ENCODE measurements around the gene LAMA1.

Gene LAMA1

GRCh38 chr18:7158216-7158615 lies 40.6 kb upstream of the LAMA1 start:
- Histone ChIP-seq H2AFZ (no peak overlapping the region), H3K4me2 (ENCODE audit: low read length) (no peak overlapping the region), H3K36me3 (ENCODE audit: control insufficient read depth, insufficient read depth, low read length) (no peaks in the 10 kb centered on the region), H3K9ac (no peak overlapping the region), H3K4me1 (no peaks in the 10 kb centered on the region), H3K79me2 (no peaks in the 10 kb centered on the region), H3K4me3 (ENCODE audit: low read depth, low read length) (no peak overlapping the region), H3K27ac (no peak overlapping the region), H3K9me3 (ENCODE audit: control insufficient read depth, low read length) (no peaks in the 10 kb centered on the region), H3K27me3 (ENCODE audit: control insufficient read depth, insufficient read depth, low read length) (no peaks in the 10 kb centered on the region)
- TF ChIP-seq CTCF (IDR thresholded peaks at IDR 0.05), result no peak

- no peak overlapping the region for H3K27ac ChIP-seq
- H3K36me3 ChIP-seq (ENCODE audit: control insufficient read depth, insufficient read depth, low read length), result no peaks in the 10 kb centered on the region
- TF ChIP-seq CTCF (IDR thresholded peaks at IDR 0.05), result no peak
- H3K9ac ChIP-seq, result no peak overlapping the region
- H3K27me3 ChIP-seq (ENCODE audit: control insufficient read depth, insufficient read depth, low read length), result no peaks in the 10 kb centered on the region
- no peak overlapping the region for H2AFZ ChIP-seq
- H3K4me1 ChIP-seq, result no peaks in the 10 kb centered on the region
- no peaks in the 10 kb centered on the region for H3K79me2 ChIP-seq
- H3K4me2 ChIP-seq (ENCODE audit: low read length), result no peak overlapping the region
- no peak overlapping the region for H3K4me3 ChIP-seq (ENCODE audit: low read depth, low read length)
- H3K9me3 ChIP-seq (ENCODE audit: control insufficient read depth, low read length), result no peaks in the 10 kb centered on the region
Measured at GRCh38 chr18:7157760-7158159, 40.2 kb upstream of the LAMA1 start.

- Histone ChIP-seq H2AFZ (no peak overlapping the region), H3K27me3 (ENCODE audit: control insufficient read depth, insufficient read depth, low read length) (no peaks in the 10 kb centered on the region), H3K9me3 (ENCODE audit: control insufficient read depth, low read length) (no peaks in the 10 kb centered on the region), H3K27ac (no peak overlapping the region), H3K79me2 (no peaks in the 10 kb centered on the region), H3K4me3 (ENCODE audit: low read depth, low read length) (no peak overlapping the region), H3K4me1 (no peaks in the 10 kb centered on the region), H3K4me2 (ENCODE audit: low read length) (no peak overlapping the region), H3K9ac (no peak overlapping the region), H3K36me3 (ENCODE audit: control insufficient read depth, insufficient read depth, low read length) (no peaks in the 10 kb centered on the region)
- TF ChIP-seq CTCF (IDR thresholded peaks at IDR 0.05), result no peak
Measured at GRCh38 chr18:7155887-7156286, 38.3 kb upstream of the LAMA1 start.

- Histone ChIP-seq H3K4me3 (ENCODE audit: low read depth, low read length) (no peak overlapping the region), H2AFZ (no peak overlapping the region), H3K79me2 (no peaks in the 10 kb centered on the region), H3K4me2 (ENCODE audit: low read length) (no peak overlapping the region), H3K27ac (no peak overlapping the region), H3K27me3 (ENCODE audit: control insufficient read depth, insufficient read depth, low read length) (no peaks in the 10 kb centered on the region), H3K4me1 (no peaks in the 10 kb centered on the region), H3K36me3 (ENCODE audit: control insufficient read depth, insufficient read depth, low read length) (no peaks in the 10 kb centered on the region), H3K9me3 (ENCODE audit: control insufficient read depth, low read length) (no peaks in the 10 kb centered on the region), H3K9ac (no peak overlapping the region)
- no peak for TF ChIP-seq CTCF (IDR thresholded peaks at IDR 0.05)
Measured at GRCh38 chr18:7155092-7155491, 37.5 kb upstream of the LAMA1 start.

- Histone ChIP-seq H3K4me3 (ENCODE audit: low read depth, low read length) (no peak overlapping the region), H3K9me3 (ENCODE audit: control insufficient read depth, low read length) (no peaks in the 10 kb centered on the region), H3K79me2 (no peaks in the 10 kb centered on the region), H3K27me3 (ENCODE audit: control insufficient read depth, insufficient read depth, low read length) (no peaks in the 10 kb centered on the region), H3K27ac (no peak overlapping the region), H3K4me2 (ENCODE audit: low read length) (no peak overlapping the region), H3K9ac (no peak overlapping the region), H3K36me3 (ENCODE audit: control insufficient read depth, insufficient read depth, low read length) (no peaks in the 10 kb centered on the region), H3K4me1 (no peaks in the 10 kb centered on the region), H2AFZ (no peak overlapping the region)
- no peak for TF ChIP-seq CTCF (IDR thresholded peaks at IDR 0.05)
Measured at GRCh38 chr18:7152440-7152839, 34.8 kb upstream of the LAMA1 start.
